ENCODE results near the gene AK1. TPM values are rescaled to one million over a fixed set of nuclear protein-coding genes. Genes with fewer than 3 reads are reported as not detected.

Gene AK1
- total RNA-seq, 1 experiment from 2014 or later: 62.1 TPM

DNA sequence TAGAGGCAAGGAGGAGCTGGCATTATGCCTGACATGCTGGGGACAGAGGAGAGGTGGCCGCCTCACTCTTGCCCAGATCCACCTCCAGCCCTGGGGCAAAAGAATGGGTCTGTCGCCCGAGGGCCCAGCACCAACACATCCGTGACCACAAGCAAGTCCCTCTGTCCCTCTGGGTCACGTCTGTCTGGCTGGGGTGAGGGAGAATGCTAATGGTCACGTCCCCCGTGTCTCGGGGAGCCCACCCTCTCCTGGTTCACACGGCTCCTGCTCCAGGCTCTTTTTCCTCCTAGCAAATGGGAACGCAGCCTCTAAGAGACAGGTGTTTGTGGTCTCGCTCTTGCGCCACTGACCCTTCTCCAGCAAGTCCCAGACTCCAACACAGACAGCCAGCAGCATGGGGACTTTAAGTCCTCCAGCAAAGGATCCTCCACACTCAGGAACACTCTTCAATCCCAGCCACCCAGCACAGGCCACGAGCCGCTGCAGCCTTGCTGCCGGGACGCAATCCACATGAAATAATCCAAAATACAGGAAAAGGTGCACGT is 27.1 kb downstream of the AK1 start:
- no peaks in the 10 kb centered on the region for H3K27me3 ChIP-seq (ENCODE audit: control insufficient read depth, insufficient read depth, low read length)
- ChIA-PET POLR2A (no interaction called here), CTCF (no interaction called here)
- H3K9me3 ChIP-seq (ENCODE audit: control insufficient read depth, insufficient read depth, low read depth, low read length): 0 out of 2 replicates have a peak, but pooled peaks cover 6% of the 10 kb centered on the region
- no TSS peak for BruUV-seq (replicated peaks)
- no peak overlapping the region for H3K27ac ChIP-seq (ENCODE audit: low read length)
- H3K4me3 ChIP-seq (ENCODE audit: low read depth in 2 of 2, low read length in 2 of 2): no peak overlapping the region
- no peak for TF ChIP-seq SIN3A (IDR thresholded peaks at IDR 0.05; ENCODE audit: borderline replicate concordance, insufficient read depth, low read depth, low read length)
- TF ChIP-seq POLR2AphosphoS5 (IDR thresholded peaks at IDR 0.05; ENCODE audit: low read depth, low read length): no peak
- no peak for TF ChIP-seq TCF7L2 (IDR thresholded peaks at IDR 0.05; ENCODE audit: low read depth, low read length)
- TF ChIP-seq, protein P1, sequence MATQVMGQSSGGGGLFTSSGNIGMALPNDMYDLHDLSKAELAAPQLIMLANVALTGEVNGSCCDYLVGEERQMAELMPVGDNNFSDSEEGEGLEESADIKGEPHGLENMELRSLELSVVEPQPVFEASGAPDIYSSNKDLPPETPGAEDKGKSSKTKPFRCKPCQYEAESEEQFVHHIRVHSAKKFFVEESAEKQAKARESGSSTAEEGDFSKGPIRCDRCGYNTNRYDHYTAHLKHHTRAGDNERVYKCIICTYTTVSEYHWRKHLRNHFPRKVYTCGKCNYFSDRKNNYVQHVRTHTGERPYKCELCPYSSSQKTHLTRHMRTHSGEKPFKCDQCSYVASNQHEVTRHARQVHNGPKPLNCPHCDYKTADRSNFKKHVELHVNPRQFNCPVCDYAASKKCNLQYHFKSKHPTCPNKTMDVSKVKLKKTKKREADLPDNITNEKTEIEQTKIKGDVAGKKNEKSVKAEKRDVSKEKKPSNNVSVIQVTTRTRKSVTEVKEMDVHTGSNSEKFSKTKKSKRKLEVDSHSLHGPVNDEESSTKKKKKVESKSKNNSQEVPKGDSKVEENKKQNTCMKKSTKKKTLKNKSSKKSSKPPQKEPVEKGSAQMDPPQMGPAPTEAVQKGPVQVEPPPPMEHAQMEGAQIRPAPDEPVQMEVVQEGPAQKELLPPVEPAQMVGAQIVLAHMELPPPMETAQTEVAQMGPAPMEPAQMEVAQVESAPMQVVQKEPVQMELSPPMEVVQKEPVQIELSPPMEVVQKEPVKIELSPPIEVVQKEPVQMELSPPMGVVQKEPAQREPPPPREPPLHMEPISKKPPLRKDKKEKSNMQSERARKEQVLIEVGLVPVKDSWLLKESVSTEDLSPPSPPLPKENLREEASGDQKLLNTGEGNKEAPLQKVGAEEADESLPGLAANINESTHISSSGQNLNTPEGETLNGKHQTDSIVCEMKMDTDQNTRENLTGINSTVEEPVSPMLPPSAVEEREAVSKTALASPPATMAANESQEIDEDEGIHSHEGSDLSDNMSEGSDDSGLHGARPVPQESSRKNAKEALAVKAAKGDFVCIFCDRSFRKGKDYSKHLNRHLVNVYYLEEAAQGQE (IDR thresholded peaks at IDR 0.05; ENCODE audit: insufficient read depth in 1 of 2, low read depth in 2 of 2, low read length in 1 of 2): no peak
- TF ChIP-seq, protein P2, sequence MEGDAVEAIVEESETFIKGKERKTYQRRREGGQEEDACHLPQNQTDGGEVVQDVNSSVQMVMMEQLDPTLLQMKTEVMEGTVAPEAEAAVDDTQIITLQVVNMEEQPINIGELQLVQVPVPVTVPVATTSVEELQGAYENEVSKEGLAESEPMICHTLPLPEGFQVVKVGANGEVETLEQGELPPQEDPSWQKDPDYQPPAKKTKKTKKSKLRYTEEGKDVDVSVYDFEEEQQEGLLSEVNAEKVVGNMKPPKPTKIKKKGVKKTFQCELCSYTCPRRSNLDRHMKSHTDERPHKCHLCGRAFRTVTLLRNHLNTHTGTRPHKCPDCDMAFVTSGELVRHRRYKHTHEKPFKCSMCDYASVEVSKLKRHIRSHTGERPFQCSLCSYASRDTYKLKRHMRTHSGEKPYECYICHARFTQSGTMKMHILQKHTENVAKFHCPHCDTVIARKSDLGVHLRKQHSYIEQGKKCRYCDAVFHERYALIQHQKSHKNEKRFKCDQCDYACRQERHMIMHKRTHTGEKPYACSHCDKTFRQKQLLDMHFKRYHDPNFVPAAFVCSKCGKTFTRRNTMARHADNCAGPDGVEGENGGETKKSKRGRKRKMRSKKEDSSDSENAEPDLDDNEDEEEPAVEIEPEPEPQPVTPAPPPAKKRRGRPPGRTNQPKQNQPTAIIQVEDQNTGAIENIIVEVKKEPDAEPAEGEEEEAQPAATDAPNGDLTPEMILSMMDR (IDR thresholded peaks at IDR 0.05): no peak
- in situ Hi-C loops (cut with HindIII; ENCODE audit: low pct_unique_long_range_greater_than_20kb, low sequenced_read_pairs) (no loop called here), intact Hi-C loops (cut with micrococcal nuclease; ENCODE audit: unreplicated experiment) (no loop called here)
- H3K4me1 ChIP-seq (ENCODE audit: control insufficient read depth, insufficient read depth, low read length): peaks cover 5% of the 10 kb centered on the region; the same call in 1 of the 2 replicates
- no peak for DNase-seq (ENCODE audit: low read depth, low spot score)
- no peaks in the 10 kb centered on the region for H3K36me3 ChIP-seq (ENCODE audit: control insufficient read depth, insufficient read depth, low read length)
- ATAC-seq: no peak

GRCh38 chr9:127848756-127849504 is 28.5 kb downstream of the AK1 start:
- Histone ChIP-seq H3K36me3 (ENCODE audit: control insufficient read depth, insufficient read depth, low read length) (no peaks in the 10 kb centered on the region), H3K27ac (ENCODE audit: low read length) (no peak overlapping the region), H3K27me3 (ENCODE audit: control insufficient read depth, insufficient read depth, low read length) (no peaks in the 10 kb centered on the region), H3K4me3 (ENCODE audit: low read depth in 2 of 2, low read length in 2 of 2) (no peak overlapping the region), H3K9me3 (ENCODE audit: control insufficient read depth, insufficient read depth, low read depth, low read length) (0 out of 2 replicates have a peak, but pooled peaks cover 6% of the 10 kb centered on the region), H3K4me1 (ENCODE audit: control insufficient read depth, insufficient read depth, low read length) (peaks cover 4% of the 10 kb centered on the region; the same call in 1 of the 2 replicates)
- intact Hi-C loops (cut with micrococcal nuclease; ENCODE audit: unreplicated experiment) (no loop called here), in situ Hi-C loops (cut with HindIII; ENCODE audit: low pct_unique_long_range_greater_than_20kb, low sequenced_read_pairs) (no loop called here)
- TF ChIP-seq, protein P2 (IDR thresholded peaks at IDR 0.05): no peak
- TF ChIP-seq POLR2AphosphoS5 (IDR thresholded peaks at IDR 0.05; ENCODE audit: low read depth, low read length): no peak
- TF ChIP-seq, protein P1 (IDR thresholded peaks at IDR 0.05; ENCODE audit: insufficient read depth in 1 of 2, low read depth in 2 of 2, low read length in 1 of 2): no peak
- TF ChIP-seq TCF7L2 (IDR thresholded peaks at IDR 0.05; ENCODE audit: low read depth, low read length): no peak
- no peak for TF ChIP-seq SIN3A (IDR thresholded peaks at IDR 0.05; ENCODE audit: borderline replicate concordance, insufficient read depth, low read depth, low read length)
- ChIA-PET CTCF (no interaction called here), POLR2A (no interaction called here)
- DNase-seq (ENCODE audit: low read depth, low spot score) (no peak), ATAC-seq (no peak)
- BruUV-seq (replicated peaks): no TSS peak

Measured in Panc1 (cell line).